Thoracic aorta (tissue), 2 donors: ENCODE data around the gene NCAN. TPM values are rescaled to one million over a fixed set of nuclear protein-coding genes. Genes with fewer than 3 reads are reported as not detected.

Experiments used
- ATAC-seq: fragments of 150-250 bp; one replicate; pipeline ENCODE4 v1.8.0; 2017; ENCODE audit warnings: low read depth; ENCODE audit not compliant: insufficient number of reproducible peaks, low FRiP score
- DNase-seq: peaks from one replicate; pipeline ENCODE4 v3.0.0-alpha.2; 2020; ENCODE audit warnings: low spot score
- H3K27ac ChIP-seq, 2 donors: fragments of 200-600 bp; sonication (generic); 1 replicate in 1 of 2; 2 replicates in 1 of 2; pipeline ENCODE4 v1.5.1; 2016; ENCODE audit warnings: mild to moderate bottlenecking in 2 of 2, moderate library complexity in 2 of 2
- H3K27me3 ChIP-seq: fragments of 200-600 bp; sonication (generic); replicated peaks from 2 replicates; pipeline ENCODE4 v1.6.0; 2016; ENCODE audit warnings: mild to moderate bottlenecking; ENCODE audit not compliant: insufficient read depth
- H3K36me3 ChIP-seq: fragments of 200-600 bp; sonication (generic); one replicate; pipeline ENCODE4 v1.5.1; 2016
- H3K4me1 ChIP-seq, 2 donors: fragments of 200-600 bp; sonication (generic); 1 replicate in 1 of 2; 2 replicates in 1 of 2; pipeline versions ENCODE4 v1.5.1 to v1.6.0; 2016; ENCODE audit warnings: low read depth in 2 of 2, mild to moderate bottlenecking in 1 of 2; ENCODE audit not compliant: control insufficient read depth in 1 of 2
- H3K4me3 ChIP-seq: fragments of 200-600 bp; sonication (generic); 2 replicates; pipeline ENCODE4 v1.5.1; 2016; ENCODE audit warnings: mild to moderate bottlenecking
- H3K9me3 ChIP-seq: fragments of 200-600 bp; sonication (generic); 2 replicates; pipeline ENCODE4 v1.5.1; 2016
- CTCF ChIP-seq: fragments of 200-600 bp; sonication (generic); IDR thresholded peaks from one replicate; pipeline ENCODE4 v1.5.1; 2019; ENCODE audit warnings: antibody characterized with exemption
- total RNA-seq, 2 donors: library from RNA; depleted of rRNA; stranded (reverse); fragments of >200 nt; gene quantifications; one replicate each; pipeline versions ENCODE4 v1.1.0 to v1.2.3, GENCODE V29; 2016

Gene NCAN
- total RNA-seq, 2 donors from 2014 or later: not detected

GRCh38 chr19:19207637-19208572 is 3.9 kb upstream of the NCAN start:
- DNase-seq (no peak), ATAC-seq (no peak)
- Histone ChIP-seq H3K9me3 (no peaks in the 10 kb centered on the region), H3K36me3 (no peaks in the 10 kb centered on the region), H3K4me3 (no peak overlapping the region), H3K27ac (no peak overlapping the region), H3K4me1 (peaks cover 0 to under 1% of the 10 kb centered on the region in 2 donors), H3K27me3 (peaks cover 5% of the 10 kb centered on the region)
- TF ChIP-seq CTCF: no peak

GRCh38 chr19:19209372-19209771 is 2.4 kb upstream of the NCAN start:
- no peak for TF ChIP-seq CTCF
- Histone ChIP-seq H3K27me3 (peaks cover 5% of the 10 kb centered on the region), H3K27ac (no peak overlapping the region), H3K4me3 (no peak overlapping the region), H3K4me1 (no peaks in the 10 kb centered on the region), H3K36me3 (no peaks in the 10 kb centered on the region), H3K9me3 (no peaks in the 10 kb centered on the region)
- ATAC-seq (no peak), DNase-seq (no peak)

- no peaks in the 10 kb centered on the region for H3K9me3 ChIP-seq
- DNase-seq (no peak), ATAC-seq (no peak)
- no peak overlapping the region for H3K27ac ChIP-seq
- no peak overlapping the region for H3K4me3 ChIP-seq
- no peaks in the 10 kb centered on the region for H3K4me1 ChIP-seq
- no peaks in the 10 kb centered on the region for H3K36me3 ChIP-seq
- peaks cover 5% of the 10 kb centered on the region for H3K27me3 ChIP-seq
- TF ChIP-seq CTCF: no peak
These were observed 1.2 kb downstream of the NCAN start for GRCh38 chr19:19212916-19213315.

GRCh38 chr19:19213426-19214158 is 1.8 kb downstream of the NCAN start:
- TF ChIP-seq CTCF: no peak
- no peak overlapping the region for H3K4me3 ChIP-seq
- H3K36me3 ChIP-seq: no peaks in the 10 kb centered on the region
- H3K27ac ChIP-seq: no peak overlapping the region
- H3K27me3 ChIP-seq: peaks cover 5% of the 10 kb centered on the region
- ATAC-seq (no peak), DNase-seq (no peak)
- H3K4me1 ChIP-seq: no peaks in the 10 kb centered on the region
- H3K9me3 ChIP-seq: no peaks in the 10 kb centered on the region

- ATAC-seq (no peak), DNase-seq (no peak)
- no peak for TF ChIP-seq CTCF
- Histone ChIP-seq H3K27me3 (peaks cover 5% of the 10 kb centered on the region), H3K9me3 (no peaks in the 10 kb centered on the region), H3K4me3 (no peak overlapping the region), H3K4me1 (no peaks in the 10 kb centered on the region), H3K36me3 (no peaks in the 10 kb centered on the region), H3K27ac (no peak overlapping the region)
These were observed 2.4 kb downstream of the NCAN start for GRCh38 chr19:19214159-19214490.
